Spleen (tissue), 11 donors: ENCODE results near the gene CFAP58. TPM values are rescaled to one million over a fixed set of nuclear protein-coding genes. Genes with fewer than 3 reads are reported as not detected.

Experiments
- DNase-seq: peaks from one replicate; pipeline ENCODE4 v3.0.0-alpha.2; 2020
- H3K27ac ChIP-seq, 8 donors: fragments of 200-600 bp; sonication (generic) in 7 of 8; 1 replicate in 4 of 8; 2 replicates in 4 of 8; pipeline versions ENCODE4 v1.5.0 to v1.8.0; 2016 to 2021; ENCODE audit warnings: inconsistent platforms in 4 of 8, mild to moderate bottlenecking in 4 of 8, moderate library complexity in 1 of 8
- H3K27me3 ChIP-seq, 7 donors: fragments of 200-600 bp; sonication (generic) in 6 of 7; replicated peaks in 1 of 7; 1 replicate in 4 of 7; 2 replicates in 3 of 7; pipeline versions ENCODE4 v1.5.0 to v1.8.0; 2016 to 2021; ENCODE audit warnings: inconsistent platforms in 3 of 7, mild to moderate bottlenecking in 1 of 7
- H3K36me3 ChIP-seq, 6 donors: fragments of 200-600 bp; sonication (generic) in 5 of 6; 1 replicate in 4 of 6; 2 replicates in 2 of 6; pipeline versions ENCODE4 v1.5.0 to v1.8.0; 2016 to 2021; ENCODE audit warnings: inconsistent platforms in 2 of 6
- H3K4me1 ChIP-seq, 6 donors: fragments of 200-600 bp; sonication (generic) in 5 of 6; 1 replicate in 3 of 6; 2 replicates in 3 of 6; pipeline versions ENCODE4 v1.5.0 to v1.8.0; 2016 to 2021; ENCODE audit warnings: inconsistent platforms in 3 of 6
- H3K4me3 ChIP-seq, 8 donors: fragments of 200-600 bp; sonication (generic) in 7 of 8; 1 replicate in 4 of 8; 2 replicates in 4 of 8; pipeline versions ENCODE4 v1.5.0 to v1.8.0; 2016 to 2021; ENCODE audit warnings: inconsistent platforms in 4 of 8, mild to moderate bottlenecking in 4 of 8, moderate library complexity in 2 of 8
- H3K9me3 ChIP-seq, 8 donors: fragments of 200-600 bp; sonication (generic) in 7 of 8; 1 replicate in 4 of 8; 2 replicates in 4 of 8; pipeline versions ENCODE4 v1.5.0 to v1.8.0; 2016 to 2021; ENCODE audit warnings: inconsistent platforms in 4 of 8
- POLR2A ChIP-seq, 3 donors: fragments of 450-650 bp; IDR thresholded peaks; one replicate each; pipeline ENCODE4 v1.5.1; 2017; ENCODE audit warnings: antibody characterized with exemption in 3 of 3, mild to moderate bottlenecking in 1 of 3
- POLR2AphosphoS5 ChIP-seq, 3 donors: sonication (generic); formaldehyde crosslinking; IDR thresholded peaks; one replicate each; pipeline ENCODE4 v1.5.1; 2017; ENCODE audit warnings: antibody characterized with exemption in 3 of 3
- WGBS, 5 donors: extraction: QIAGEN DNeasy Blood & Tissue Kit in 3 of 5; methylation state at CpG; one replicate each; pipeline versions ENCODE4 v1.1.5 to v1.1.7; 2013 to 2018; 5-methylcytosine and 5-hydroxymethylcytosine counted together
- intact Hi-C: fragments of 100-400 bp; cut with DNase I; formaldehyde crosslinking; loops from one replicate; pipeline ENCODE4 v1.15.0; 2023; ENCODE audit warnings: low total_unique reads
- polyA plus RNA-seq, 3 donors: library from polyadenylated mRNA; stranded (reverse); fragments of 200-250 nt; gene quantifications; one replicate each; pipeline ENCODE4 v1.2.1, GENCODE V29; 2013
- total RNA-seq, 7 donors: library from RNA; depleted of rRNA in 3 of 7; stranded (reverse); fragments of >200 nt in 3 of 7; fragmentation: NEBNext Ultra II Directional in 4 of 7; extraction: Animal tissue kit (Norgen Biotek cat#: 25700) in 4 of 7; gene quantifications; one replicate each; pipeline versions ENCODE4 v1.1.0 to v1.2.1, GENCODE V29; 2016 to 2021
- TF ChIP-seq, protein P1 (sequence below), 11 experiments: fragments of 200-600 bp in 7 of 11; fragments of 450-650 bp in 4 of 11; sonication (generic) in 4 of 11; IDR thresholded peaks in 8 of 11; conservative IDR thresholded peaks in 3 of 11; 1 replicate in 7 of 11; 2 replicates in 4 of 11; pipeline versions ENCODE4 v1.4.0 to v1.8.0; 2016 to 2021; ENCODE audit warnings: antibody characterized with exemption in 11 of 11, inconsistent platforms in 4 of 11, mild to moderate bottlenecking in 1 of 11
- donor health status: healthy with polysubstance abuse.
- donor health status: DM: no; HTN: no; CAD: no; lungs with moderate emphysema.
- donor health status: DM: no; HTN: no; CAD: no.
- donor health status: Bipolar disorder and iron deficiency.
- donor health status: healthy.
- donor health status: DM: no; HTN: no; CAD: no.
- donor health status: DM: yes; HTN: yes; CAD: no.

The CFAP58 gene
- total and polyA plus RNA-seq, 10 donors: 0.10 to 1.4 (median 0.42) TPM; not detected in 1

DNA sequence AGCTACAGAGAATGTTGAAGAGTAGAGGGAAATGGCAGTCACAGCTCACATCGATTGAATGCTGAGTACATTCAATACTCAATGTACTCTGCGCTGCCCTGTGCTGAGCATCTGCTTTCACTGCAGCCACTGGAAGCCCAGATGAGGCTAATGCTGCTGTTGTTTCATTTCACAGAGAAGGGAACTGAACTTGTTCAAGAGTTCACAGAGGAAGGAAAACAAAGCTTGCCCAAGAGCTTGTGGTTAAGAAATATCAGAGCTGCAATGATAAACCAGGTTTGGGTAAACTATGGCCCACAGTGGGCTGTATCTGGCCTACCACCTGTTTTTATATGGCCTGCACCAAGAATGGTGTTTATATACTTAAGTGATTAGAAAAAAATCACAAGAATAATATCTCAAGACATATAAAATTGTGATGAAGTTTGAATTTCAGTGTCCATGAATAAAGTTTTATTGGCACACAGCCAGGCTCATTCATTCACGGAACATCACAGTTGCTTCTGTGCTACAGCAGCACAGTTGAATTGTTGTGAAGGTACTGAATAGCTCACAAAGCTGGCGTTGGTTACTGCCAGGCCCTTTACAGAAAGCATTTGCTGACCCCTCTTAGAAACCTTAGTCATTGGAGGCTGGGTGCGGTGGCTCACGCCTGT lies 64.1 kb downstream of the CFAP58 start:
- Histone ChIP-seq H3K36me3 (no peaks in the 10 kb centered on the region), H3K9me3 (no peaks in the 10 kb centered on the region), H3K4me1 (no peaks in the 10 kb centered on the region), H3K27ac (peak overlapping the region in 5 of 8 donors; percentile 33 to 80 (median 72)), H3K27me3 (no peaks in the 10 kb centered on the region), H3K4me3 (peak overlapping the region in 1 of 8 donors; percentile 23)
- intact Hi-C loops: no loop called here
- 59 to 78% (median 70%) methylated on average over 6 of the region's 6 CpGs for WGBS, 5 donors
- TF ChIP-seq, protein P1, sequence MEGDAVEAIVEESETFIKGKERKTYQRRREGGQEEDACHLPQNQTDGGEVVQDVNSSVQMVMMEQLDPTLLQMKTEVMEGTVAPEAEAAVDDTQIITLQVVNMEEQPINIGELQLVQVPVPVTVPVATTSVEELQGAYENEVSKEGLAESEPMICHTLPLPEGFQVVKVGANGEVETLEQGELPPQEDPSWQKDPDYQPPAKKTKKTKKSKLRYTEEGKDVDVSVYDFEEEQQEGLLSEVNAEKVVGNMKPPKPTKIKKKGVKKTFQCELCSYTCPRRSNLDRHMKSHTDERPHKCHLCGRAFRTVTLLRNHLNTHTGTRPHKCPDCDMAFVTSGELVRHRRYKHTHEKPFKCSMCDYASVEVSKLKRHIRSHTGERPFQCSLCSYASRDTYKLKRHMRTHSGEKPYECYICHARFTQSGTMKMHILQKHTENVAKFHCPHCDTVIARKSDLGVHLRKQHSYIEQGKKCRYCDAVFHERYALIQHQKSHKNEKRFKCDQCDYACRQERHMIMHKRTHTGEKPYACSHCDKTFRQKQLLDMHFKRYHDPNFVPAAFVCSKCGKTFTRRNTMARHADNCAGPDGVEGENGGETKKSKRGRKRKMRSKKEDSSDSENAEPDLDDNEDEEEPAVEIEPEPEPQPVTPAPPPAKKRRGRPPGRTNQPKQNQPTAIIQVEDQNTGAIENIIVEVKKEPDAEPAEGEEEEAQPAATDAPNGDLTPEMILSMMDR (IDR thresholded peaks at IDR 0.05 in 8 of 11, conservative IDR thresholded peaks at IDR 0.05 in 3 of 11): no peak
- TF ChIP-seq POLR2AphosphoS5 (IDR thresholded peaks at IDR 0.05) (peak in 1 of 3 donors; percentile 34), POLR2A (IDR thresholded peaks at IDR 0.05) (no peak)
- DNase-seq: no peak

DNA sequence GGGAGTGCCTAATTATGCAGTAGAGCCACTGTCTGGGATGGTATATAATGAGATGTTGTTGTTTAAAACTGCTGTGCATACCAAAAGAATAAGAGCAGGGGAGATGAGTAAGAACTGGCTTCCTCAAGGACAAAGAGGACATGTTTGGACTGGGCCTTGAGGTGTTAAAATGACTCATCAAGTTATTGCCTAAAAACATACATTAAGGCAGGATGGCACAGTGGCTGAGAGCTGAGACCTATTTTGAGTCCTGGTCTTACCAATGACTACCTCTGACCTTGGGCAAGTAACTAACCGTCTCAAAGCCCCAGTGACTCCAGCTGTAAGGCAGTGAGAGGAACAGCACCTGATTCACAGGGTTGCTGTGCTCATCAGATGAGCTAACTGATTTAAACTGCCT lies 71.1 kb downstream of the CFAP58 start:
- no peaks in the 10 kb centered on the region for H3K36me3 ChIP-seq
- H3K4me3 ChIP-seq: no peak overlapping the region
- no peak for DNase-seq
- H3K9me3 ChIP-seq: no peaks in the 10 kb centered on the region
- H3K4me1 ChIP-seq: no peaks in the 10 kb centered on the region
- TF ChIP-seq POLR2AphosphoS5 (IDR thresholded peaks at IDR 0.05) (no peak), POLR2A (IDR thresholded peaks at IDR 0.05) (no peak)
- TF ChIP-seq, protein P1 (IDR thresholded peaks at IDR 0.05 in 8 of 11, conservative IDR thresholded peaks at IDR 0.05 in 3 of 11): no peak
- H3K27ac ChIP-seq: no peak overlapping the region
- no peaks in the 10 kb centered on the region for H3K27me3 ChIP-seq
- intact Hi-C loops: no loop called here
- WGBS, 5 donors: 44 to 78% (median 66%) methylated on average over 1 of the region's 1 CpG

DNA sequence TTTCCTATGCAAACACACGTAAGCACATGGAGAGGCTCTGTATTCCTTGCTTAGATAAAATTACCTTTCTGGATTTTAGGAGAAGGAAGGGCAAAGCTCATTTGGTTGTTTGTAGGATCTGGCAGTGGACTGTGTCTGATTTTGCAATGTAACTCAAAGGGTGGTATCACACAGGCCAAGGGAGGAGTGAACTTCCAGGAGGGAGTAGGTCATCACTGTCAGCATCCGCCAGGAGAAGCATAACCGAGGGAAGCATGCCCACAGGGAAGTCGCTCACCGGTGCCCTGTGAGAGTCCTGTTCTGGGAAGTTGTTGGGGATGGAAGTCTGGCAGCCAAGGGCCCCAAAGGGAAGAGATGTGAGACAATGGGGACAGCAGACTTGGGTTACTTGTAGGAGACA lies 74.4 kb downstream of the CFAP58 start:
- WGBS, 5 donors: 83 to 91% (median 85%) methylated on average over 5 of the region's 5 CpGs
- no peak overlapping the region for H3K4me3 ChIP-seq
- intact Hi-C loops: no loop called here
- no peak overlapping the region for H3K27ac ChIP-seq
- H3K27me3 ChIP-seq: peaks cover 0 to under 1% (median 0%) of the 10 kb centered on the region in 7 donors
- H3K4me1 ChIP-seq: no peaks in the 10 kb centered on the region
- TF ChIP-seq POLR2AphosphoS5 (IDR thresholded peaks at IDR 0.05): no peak
- TF ChIP-seq POLR2A (IDR thresholded peaks at IDR 0.05): no peak
- TF ChIP-seq, protein P1 (IDR thresholded peaks at IDR 0.05 in 8 of 11, conservative IDR thresholded peaks at IDR 0.05 in 3 of 11): no peak
- H3K9me3 ChIP-seq: no peaks in the 10 kb centered on the region
- DNase-seq: no peak
- H3K36me3 ChIP-seq: no peaks in the 10 kb centered on the region

DNA sequence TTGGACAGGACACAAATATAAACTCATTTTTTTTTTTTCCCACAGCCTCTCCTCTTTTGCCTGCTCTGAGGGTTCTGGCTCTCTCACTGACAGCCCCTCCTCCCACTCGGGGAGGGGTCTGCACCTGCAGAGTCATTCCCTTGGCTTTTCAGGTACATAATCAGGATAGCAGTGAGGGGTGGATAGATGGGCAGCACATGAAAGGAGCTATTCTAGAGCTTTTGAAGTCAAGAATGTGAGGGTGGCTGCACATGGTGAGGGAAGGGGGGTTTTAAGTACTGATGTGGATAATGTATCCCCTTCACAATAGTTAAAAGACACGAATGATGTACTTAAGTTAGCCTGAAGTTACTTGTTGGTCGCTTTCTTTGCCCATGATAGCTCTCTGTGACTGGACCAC lies 76.2 kb downstream of the CFAP58 start:
- no peaks in the 10 kb centered on the region for H3K4me1 ChIP-seq
- DNase-seq: no peak
- no peak overlapping the region for H3K4me3 ChIP-seq
- H3K36me3 ChIP-seq: no peaks in the 10 kb centered on the region
- 34 to 54% (median 43%) methylated on average over 3 of the region's 3 CpGs for whole genome bisulfite sequencing, 5 donors
- no peak overlapping the region for H3K27ac ChIP-seq
- no peaks in the 10 kb centered on the region for H3K9me3 ChIP-seq
- H3K27me3 ChIP-seq: peaks cover 0 to 7% (median 0%) of the 10 kb centered on the region in 7 donors
- TF ChIP-seq, protein P1 (IDR thresholded peaks at IDR 0.05 in 8 of 11, conservative IDR thresholded peaks at IDR 0.05 in 3 of 11): no peak
- TF ChIP-seq POLR2A (IDR thresholded peaks at IDR 0.05): no peak
- TF ChIP-seq POLR2AphosphoS5 (IDR thresholded peaks at IDR 0.05): no peak
- intact Hi-C loops: no loop called here
